Measurements from ENCODE around the gene GOLGA6B. TPM values are rescaled to one million over a fixed set of nuclear protein-coding genes. Genes with fewer than 3 reads are reported as not detected.

GOLGA6B gene
- total and polyA plus RNA-seq, 12 donors: 0.11 to 0.61 TPM; not detected in 10

GRCh38 chr15:72671525-72671924 lies 17.0 kb downstream of the GOLGA6B start:
- Histone ChIP-seq H3K4me1 (replicated peaks in 1 of 2) (no peaks in the 10 kb centered on the region), H3K4me3 (no peak overlapping the region), H3K9me3 (replicated peaks in 1 of 3) (no peaks in the 10 kb centered on the region), H3K27ac (no peak overlapping the region), H3K36me3 (replicated peaks in 1 of 2) (no peaks in the 10 kb centered on the region), H3K27me3 (no peaks in the 10 kb centered on the region)
- WGBS, 4 donors: 14 to 25% (median 19%) methylated on average over 3 of the region's 3 CpGs
- no peak for TF ChIP-seq POLR2A (IDR thresholded peaks at IDR 0.05)
- intact Hi-C loops (cut with DNase I): loop anchor here in 1 of 2 donors (10.0 kb wide), 1 partner anchor 77 kb away; no protein-coding TSS in a partner anchor
- no peak for DNase-seq

GRCh38 chr15:72676838-72677237 lies 22.3 kb downstream of the GOLGA6B start:
- Histone ChIP-seq H3K27ac (no peak overlapping the region), H3K4me1 (replicated peaks in 1 of 2) (no peaks in the 10 kb centered on the region), H3K27me3 (peaks cover 5% of the 10 kb centered on the region), H3K9me3 (replicated peaks in 1 of 3) (no peaks in the 10 kb centered on the region), H3K36me3 (replicated peaks in 1 of 2) (no peaks in the 10 kb centered on the region), H3K4me3 (no peak overlapping the region)
- TF ChIP-seq CTCF (IDR thresholded peaks at IDR 0.05) (no peak), POLR2A (IDR thresholded peaks at IDR 0.05) (no peak)
- intact Hi-C loops (cut with DNase I): loop anchor here in 1 of 2 donors (10.0 kb wide), 1 partner anchor 82 kb away; no protein-coding TSS in a partner anchor
- no peak for DNase-seq
- 83 to 87% (median 86%) methylated on average over 4 of the region's 4 CpGs for WGBS, 4 donors

GRCh38 chr15:72680931-72681330 lies 26.4 kb downstream of the GOLGA6B start:
- no peak for TF ChIP-seq CTCF (IDR thresholded peaks at IDR 0.05)
- TF ChIP-seq POLR2A (IDR thresholded peaks at IDR 0.05): no peak
- DNase-seq: no peak
- Histone ChIP-seq H3K27ac (no peak overlapping the region), H3K36me3 (replicated peaks in 1 of 2) (no peaks in the 10 kb centered on the region), H3K4me1 (replicated peaks in 1 of 2) (peaks cover 0 to 7% of the 10 kb centered on the region in 2 donors), H3K27me3 (peaks cover 5% of the 10 kb centered on the region), H3K4me3 (no peak overlapping the region), H3K9me3 (replicated peaks in 1 of 3) (no peaks in the 10 kb centered on the region)
- intact Hi-C loops (cut with DNase I): no loop called here
- 53 to 63% (median 55%) methylated on average over 3 of the region's 3 CpGs for WGBS, 4 donors

- intact Hi-C loops (cut with DNase I): no loop called here
- H3K27me3 ChIP-seq: peaks cover 5% of the 10 kb centered on the region
- WGBS, 4 donors: 80 to 92% (median 88%) methylated on average over 3 of the region's 3 CpGs
- no peak for DNase-seq
- no peaks in the 10 kb centered on the region for H3K9me3 ChIP-seq (replicated peaks in 1 of 3)
- no peak overlapping the region for H3K27ac ChIP-seq
- H3K4me1 ChIP-seq (replicated peaks in 1 of 2): peaks cover 0 to 11% of the 10 kb centered on the region in 2 donors
- no peak overlapping the region for H3K4me3 ChIP-seq
- H3K36me3 ChIP-seq (replicated peaks in 1 of 2): no peaks in the 10 kb centered on the region
- TF ChIP-seq POLR2A (IDR thresholded peaks at IDR 0.05) (no peak), CTCF (IDR thresholded peaks at IDR 0.05) (no peak)
These were observed 28.3 kb downstream of the GOLGA6B start for GRCh38 chr15:72682772-72683171.

GRCh38 chr15:72685301-72685924 lies 30.9 kb downstream of the GOLGA6B start:
- peak overlapping the region; percentile 67 to 97 (median 88) for H3K27ac ChIP-seq
- intact Hi-C loops (cut with DNase I): no loop called here
- H3K4me3 ChIP-seq: peak overlapping the region; percentile 54 to 93 (median 65)
- 23 to 29% (median 29%) methylated on average over 23 of the region's 23 CpGs for WGBS, 4 donors
- DNase-seq: no peak
- H3K27me3 ChIP-seq: no peaks in the 10 kb centered on the region
- no peaks in the 10 kb centered on the region for H3K9me3 ChIP-seq (replicated peaks in 1 of 3)
- peaks cover 0 to 11% of the 10 kb centered on the region in 2 donors for H3K4me1 ChIP-seq (replicated peaks in 1 of 2)
- no peaks in the 10 kb centered on the region for H3K36me3 ChIP-seq (replicated peaks in 1 of 2)
- TF ChIP-seq POLR2A (IDR thresholded peaks at IDR 0.05) (no peak), CTCF (IDR thresholded peaks at IDR 0.05) (peak in 3 of 6 experiments; percentile 24 to 37 (median 26))
